CD14-positive monocyte (primary cell): ENCODE results near the gene ANKLE2. TPM values are rescaled to one million over a fixed set of nuclear protein-coding genes. Genes with fewer than 3 reads are reported as not detected.

Experiments used
- DNase-seq, 3 donors: peaks; one replicate each; pipeline ENCODE4 v3.0.0-alpha.2; 2011 to 2022
- H2AFZ ChIP-seq: 2 replicates; pipeline ENCODE4 v1.6.0; 2012; ENCODE audit warnings: mild to moderate bottlenecking, low read depth, low read length, inconsistent platforms; ENCODE audit not compliant: insufficient read depth, poor library complexity, severe bottlenecking
- H3K27ac ChIP-seq, 2 donors: 1 replicate in 1 of 2; 2 replicates in 1 of 2; pipeline ENCODE4 v1.5.1; 2012 to 2013; ENCODE audit warnings: low read length in 2 of 2, control low read depth in 1 of 2, inconsistent platforms in 1 of 2, low read depth in 1 of 2, mild to moderate bottlenecking in 1 of 2
- H3K27me3 ChIP-seq, 2 donors: one replicate each; pipeline versions ENCODE4 v1.6.0 to v1.6.1; 2011 to 2013; ENCODE audit warnings: low read length in 2 of 2; ENCODE audit not compliant: control insufficient read depth in 2 of 2, insufficient read depth in 2 of 2
- H3K36me3 ChIP-seq, 2 donors: replicated peaks in 1 of 2; 1 replicate in 1 of 2; 2 replicates in 1 of 2; pipeline versions ENCODE4 v1.5.1 to v1.6.1; 2012 to 2013; ENCODE audit warnings: low read length in 2 of 2, control low read depth in 1 of 2, inconsistent platforms in 1 of 2, mild to moderate bottlenecking in 1 of 2; ENCODE audit not compliant: insufficient read depth in 2 of 2, control insufficient read depth in 1 of 2
- H3K4me1 ChIP-seq, 2 donors: 1 replicate in 1 of 2; 2 replicates in 1 of 2; pipeline versions ENCODE4 v1.5.1 to v1.6.1; 2012 to 2013; ENCODE audit warnings: low read length in 2 of 2, control low read depth in 1 of 2, inconsistent platforms in 1 of 2, mild to moderate bottlenecking in 1 of 2, moderate library complexity in 1 of 2; ENCODE audit not compliant: insufficient read depth in 2 of 2, control insufficient read depth in 1 of 2
- H3K4me2 ChIP-seq: replicated peaks from 2 replicates; pipeline ENCODE3; 2012; ENCODE audit warnings: low read length, moderate library complexity, mild to moderate bottlenecking; ENCODE audit not compliant: poor library complexity, severe bottlenecking; ENCODE audit errors: extremely low read depth
- H3K4me3 ChIP-seq, 3 experiments: fragments of 200-600 bp in 1 of 3; sonication (generic) in 1 of 3; replicated peaks in 1 of 3; 1 replicate in 2 of 3; 2 replicates in 1 of 3; pipeline ENCODE4 v1.5.1; 2011 to 2013; ENCODE audit warnings: low read length in 3 of 3, mild to moderate bottlenecking in 3 of 3, control low read depth in 2 of 3, low read depth in 2 of 3, inconsistent platforms in 1 of 3, moderate library complexity in 1 of 3
- H3K79me2 ChIP-seq: 2 replicates; pipeline ENCODE4 v1.6.0; 2012; ENCODE audit warnings: mild to moderate bottlenecking, control low read depth, inconsistent platforms, low read length, moderate library complexity; ENCODE audit not compliant: insufficient read depth
- H3K9ac ChIP-seq: 2 replicates; pipeline ENCODE4 v1.6.0; 2017; ENCODE audit warnings: low read length, mild to moderate bottlenecking; ENCODE audit not compliant: insufficient read depth, poor library complexity, severe bottlenecking
- H3K9me3 ChIP-seq, 2 donors: replicated peaks in 1 of 2; 1 replicate in 1 of 2; 2 replicates in 1 of 2; pipeline versions ENCODE4 v1.5.1 to v1.6.1; 2012 to 2013; ENCODE audit warnings: low read length in 2 of 2, control low read depth in 1 of 2; ENCODE audit not compliant: control insufficient read depth in 1 of 2, insufficient read depth in 1 of 2
- H4K20me1 ChIP-seq: 2 replicates; pipeline ENCODE4 v1.6.0; 2012; ENCODE audit warnings: mild to moderate bottlenecking, low read length, control low read depth, moderate library complexity; ENCODE audit not compliant: insufficient read depth
- H3K27ac Mint-ChIP-seq, 7 donors: one replicate each; pipeline ENCODE4 v1.8.0; 2020; ENCODE audit warnings: mild to moderate bottlenecking in 7 of 7, mixed read lengths in 7 of 7, moderate library complexity in 6 of 7, inconsistent platforms in 2 of 7
- H3K27me3 Mint-ChIP-seq, 3 donors: one replicate each; pipeline ENCODE4 v1.8.0; 2021 to 2022; ENCODE audit warnings: low read depth in 3 of 3, mild to moderate bottlenecking in 3 of 3, mixed read lengths in 3 of 3, moderate library complexity in 3 of 3, inconsistent platforms in 1 of 3
- H3K36me3 Mint-ChIP-seq, 2 donors: one replicate each; pipeline ENCODE4 v1.8.0; 2020; ENCODE audit warnings: mixed read lengths in 2 of 2, inconsistent platforms in 1 of 2, mild to moderate bottlenecking in 1 of 2
- H3K4me1 Mint-ChIP-seq: one replicate; pipeline ENCODE4 v1.8.0; 2020; ENCODE audit warnings: mild to moderate bottlenecking, mixed read lengths
- H3K4me3 Mint-ChIP-seq, 2 donors: one replicate each; pipeline ENCODE4 v1.8.0; 2020; ENCODE audit warnings: mild to moderate bottlenecking in 2 of 2, mixed read lengths in 2 of 2, moderate library complexity in 1 of 2
- H3K9me3 Mint-ChIP-seq, 7 donors: one replicate each; pipeline ENCODE4 v1.8.0; 2020 to 2022; ENCODE audit warnings: mixed read lengths in 7 of 7, mild to moderate bottlenecking in 6 of 7, moderate library complexity in 6 of 7, inconsistent platforms in 2 of 7
- WGBS: methylation state at CpG from one replicate; pipeline ENCODE4 v1.1.5; 2013; ENCODE audit warnings: missing lambda C conversion rate; ENCODE audit not compliant: insufficient coverage; 5-methylcytosine and 5-hydroxymethylcytosine counted together
- intact Hi-C, 2 donors: fragments of 100-400 bp; cut with micrococcal nuclease; formaldehyde crosslinking; loops; one replicate each; pipeline versions ENCODE4 v1.15.0 to v1.15.1; 2023
- polyA plus RNA-seq, 3 donors: library from polyadenylated mRNA; depleted of rRNA in 1 of 3; unstranded in 2 of 3; stranded (reverse) in 1 of 3; fragments of 300-500 nt in 2 of 3; fragments of >200 nt in 1 of 3; fragmentation: Illumina TruSeq in 2 of 3; gene quantifications; 1 replicate in 2 of 3; 2 replicates in 1 of 3; pipeline ENCODE4 v1.2.3, GENCODE V29; 2012 to 2021
- TF ChIP-seq, protein P1 (sequence below): fragments of 200-600 bp; IDR thresholded peaks from one replicate; pipeline ENCODE4 v1.8.0; 2022; ENCODE audit warnings: antibody characterized with exemption, mild to moderate bottlenecking

Gene ANKLE2
- polyA plus RNA-seq, 3 donors = 10.1 to 88.4 (median 15.0) TPM

DNA sequence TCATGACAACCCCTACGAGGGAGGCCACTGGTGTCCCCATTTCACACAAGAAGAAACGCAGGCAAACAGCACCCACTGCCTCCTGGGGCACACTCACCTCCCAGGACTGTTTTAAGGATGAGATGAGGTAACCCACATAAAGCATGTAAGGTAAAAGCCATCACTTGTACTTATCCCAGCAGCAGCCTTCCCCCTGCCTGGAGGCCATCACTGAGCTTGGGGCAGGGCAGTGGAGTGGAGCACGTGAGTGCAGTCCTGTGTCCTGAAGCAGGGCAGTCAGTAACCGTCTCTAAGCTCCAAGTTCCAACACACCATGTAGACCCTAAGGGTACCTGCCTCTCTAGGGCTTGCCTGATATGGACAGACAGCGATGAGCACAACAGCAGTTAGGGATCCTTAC is 76.2 kb downstream of the ANKLE2 start:
- H3K27ac Mint-ChIP-seq = no peak overlapping the region

DNA sequence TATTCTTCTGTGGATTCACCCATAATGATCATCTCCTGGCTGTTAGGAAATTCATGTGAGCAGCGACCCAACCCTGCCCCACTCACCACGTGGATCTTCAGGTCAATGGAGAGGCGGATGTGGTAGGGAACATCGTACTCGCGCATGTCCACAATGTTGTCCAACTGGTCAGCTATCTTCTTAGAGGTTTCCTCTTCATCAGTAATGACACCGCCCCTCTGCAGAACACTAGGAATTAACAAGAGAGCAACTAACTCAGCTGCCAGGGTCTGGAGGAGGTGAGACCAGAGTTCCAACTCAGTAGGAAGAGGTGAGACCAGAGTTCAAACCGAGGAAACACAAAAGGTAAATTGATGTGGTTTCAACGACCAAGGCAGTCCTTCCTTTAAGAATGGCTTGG is 84.1 kb downstream of the ANKLE2 start:
- peaks cover 26% of the 10 kb centered on the region for H3K79me2 ChIP-seq
- peaks cover 0 to 2% (median 0%) of the 10 kb centered on the region in 3 donors for H3K27me3 Mint-ChIP-seq
- no peaks in the 10 kb centered on the region for H3K4me1 ChIP-seq
- intact Hi-C loops = no loop called here
- no peaks in the 10 kb centered on the region for H3K9me3 Mint-ChIP-seq
- peaks cover 65 to 86% of the 10 kb centered on the region in 2 donors for H3K36me3 Mint-ChIP-seq
- H3K4me2 ChIP-seq = no peak overlapping the region
- H2AFZ ChIP-seq = no peak overlapping the region
- no peaks in the 10 kb centered on the region for H3K4me1 Mint-ChIP-seq
- H3K9ac ChIP-seq = no peak overlapping the region
- H3K4me3 Mint-ChIP-seq = no peak overlapping the region
- no peak overlapping the region for H3K4me3 ChIP-seq
- WGBS = 97% methylated on average over 5 of the region's 9 CpGs
- H3K27ac ChIP-seq = no peak overlapping the region
- H3K27ac Mint-ChIP-seq = no peak overlapping the region
- no peaks in the 10 kb centered on the region for H3K9me3 ChIP-seq
- no peaks in the 10 kb centered on the region for H4K20me1 ChIP-seq
- no peak for DNase-seq
- TF ChIP-seq, protein P1, sequence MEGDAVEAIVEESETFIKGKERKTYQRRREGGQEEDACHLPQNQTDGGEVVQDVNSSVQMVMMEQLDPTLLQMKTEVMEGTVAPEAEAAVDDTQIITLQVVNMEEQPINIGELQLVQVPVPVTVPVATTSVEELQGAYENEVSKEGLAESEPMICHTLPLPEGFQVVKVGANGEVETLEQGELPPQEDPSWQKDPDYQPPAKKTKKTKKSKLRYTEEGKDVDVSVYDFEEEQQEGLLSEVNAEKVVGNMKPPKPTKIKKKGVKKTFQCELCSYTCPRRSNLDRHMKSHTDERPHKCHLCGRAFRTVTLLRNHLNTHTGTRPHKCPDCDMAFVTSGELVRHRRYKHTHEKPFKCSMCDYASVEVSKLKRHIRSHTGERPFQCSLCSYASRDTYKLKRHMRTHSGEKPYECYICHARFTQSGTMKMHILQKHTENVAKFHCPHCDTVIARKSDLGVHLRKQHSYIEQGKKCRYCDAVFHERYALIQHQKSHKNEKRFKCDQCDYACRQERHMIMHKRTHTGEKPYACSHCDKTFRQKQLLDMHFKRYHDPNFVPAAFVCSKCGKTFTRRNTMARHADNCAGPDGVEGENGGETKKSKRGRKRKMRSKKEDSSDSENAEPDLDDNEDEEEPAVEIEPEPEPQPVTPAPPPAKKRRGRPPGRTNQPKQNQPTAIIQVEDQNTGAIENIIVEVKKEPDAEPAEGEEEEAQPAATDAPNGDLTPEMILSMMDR = no peak
- peaks cover 56 to 76% of the 10 kb centered on the region in 2 donors for H3K36me3 ChIP-seq
- no peaks in the 10 kb centered on the region for H3K27me3 ChIP-seq

More for the DNA sequence above, 76.2 kb downstream of the ANKLE2 start:
- H3K4me2 ChIP-seq = no peak overlapping the region
- Mint-ChIP-seq H3K9me3 (peaks cover 0 to 5% (median 1%) of the 10 kb centered on the region in 7 donors), H3K4me3 (peak overlapping the region in 1 of 2 donors; percentile 55), H3K27me3 (peaks cover 3 to 10% (median 6%) of the 10 kb centered on the region in 3 donors), H3K36me3 (peaks cover 6 to 8% of the 10 kb centered on the region in 2 donors), H3K4me1 (peaks cover 19% of the 10 kb centered on the region)
- H2AFZ ChIP-seq = no peak overlapping the region
- no peak overlapping the region for H3K27ac ChIP-seq
- peaks cover 51% of the 10 kb centered on the region for H3K79me2 ChIP-seq
- TF ChIP-seq, protein P1 = no peak
- intact Hi-C loops = loop anchor here in 1 of 2 donors (10.0 kb wide), 1 partner anchor 139 kb away; the partner anchor contains the start of gene GOLGA3
- peaks cover 0 to under 1% of the 10 kb centered on the region in 2 donors for H3K36me3 ChIP-seq
- no peaks in the 10 kb centered on the region for H3K9me3 ChIP-seq
- peaks cover 6 to 23% of the 10 kb centered on the region in 2 donors for H3K4me1 ChIP-seq
- no peak for DNase-seq
- H4K20me1 ChIP-seq = no peaks in the 10 kb centered on the region
- 80% methylated on average over 2 of the region's 5 CpGs for WGBS
- peaks cover 0 to 2% of the 10 kb centered on the region in 2 donors for H3K27me3 ChIP-seq
- H3K9ac ChIP-seq = no peak overlapping the region
- H3K4me3 ChIP-seq = no peak overlapping the region
